ENCODE results near the gene SPAG8. TPM values are rescaled to one million over a fixed set of nuclear protein-coding genes. Genes with fewer than 3 reads are reported as not detected.

Gene SPAG8
- total RNA-seq, 1 donor from 2014 or later = 0.21 TPM

DNA sequence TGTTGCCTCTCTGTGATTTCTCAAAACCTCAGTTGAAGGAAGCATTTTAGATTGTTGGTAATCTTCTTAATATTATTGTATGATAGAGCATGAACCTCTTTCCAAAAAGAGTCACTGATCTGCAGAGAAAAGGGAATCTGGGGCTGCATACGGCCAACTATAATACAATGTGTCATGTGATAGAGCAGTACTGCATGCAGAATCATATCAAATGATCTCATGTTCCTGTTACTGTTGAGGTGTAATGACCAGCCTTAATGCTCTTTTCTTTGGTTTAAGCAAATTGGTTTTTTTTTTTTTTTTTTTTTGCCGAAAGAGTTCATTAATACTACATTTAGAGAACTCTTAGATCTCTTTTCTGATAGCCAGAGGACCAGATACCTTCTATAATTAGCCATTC is 45.1 kb downstream of the SPAG8 start:
- Mint-ChIP-seq H3K27me3 (no peaks in the 10 kb centered on the region), H3K27ac (no peak overlapping the region), H3K4me1 (no peaks in the 10 kb centered on the region), H3K4me3 (no peak overlapping the region), H3K9me3 (no peaks in the 10 kb centered on the region), H3K36me3 (ENCODE audit: low read depth) (peaks cover 8% of the 10 kb centered on the region)
- DNase-seq = no peak
- intact Hi-C loops (cut with micrococcal nuclease) = no loop called here

DNA sequence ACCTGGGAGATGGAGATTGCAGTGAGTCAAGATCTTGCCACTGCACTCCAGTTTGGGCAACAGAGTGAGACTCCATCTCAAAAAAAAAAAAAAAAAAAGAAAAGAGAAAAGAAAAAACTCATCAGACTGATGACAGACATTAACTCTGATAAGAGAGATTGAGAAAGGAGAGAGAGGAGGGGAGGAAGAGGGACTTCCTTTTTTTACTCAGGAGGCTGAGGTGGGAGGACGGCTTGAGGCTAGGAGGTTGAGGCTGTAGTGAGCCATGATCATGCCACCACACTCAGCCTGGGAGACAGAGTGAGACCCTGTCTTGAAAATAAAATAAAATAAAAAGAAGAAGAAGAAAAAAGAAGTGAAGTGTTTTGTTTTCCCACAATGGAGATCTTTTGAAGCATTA is 48.3 kb downstream of the SPAG8 start:
- H3K27me3 Mint-ChIP-seq = no peaks in the 10 kb centered on the region
- H3K9me3 Mint-ChIP-seq = no peaks in the 10 kb centered on the region
- H3K4me1 Mint-ChIP-seq = peaks cover 18% of the 10 kb centered on the region
- no peak overlapping the region for H3K27ac Mint-ChIP-seq
- H3K4me3 Mint-ChIP-seq = no peak overlapping the region
- intact Hi-C loops (cut with micrococcal nuclease) = no loop called here
- no peak for DNase-seq
- peaks cover 21% of the 10 kb centered on the region for H3K36me3 Mint-ChIP-seq (ENCODE audit: low read depth)

DNA sequence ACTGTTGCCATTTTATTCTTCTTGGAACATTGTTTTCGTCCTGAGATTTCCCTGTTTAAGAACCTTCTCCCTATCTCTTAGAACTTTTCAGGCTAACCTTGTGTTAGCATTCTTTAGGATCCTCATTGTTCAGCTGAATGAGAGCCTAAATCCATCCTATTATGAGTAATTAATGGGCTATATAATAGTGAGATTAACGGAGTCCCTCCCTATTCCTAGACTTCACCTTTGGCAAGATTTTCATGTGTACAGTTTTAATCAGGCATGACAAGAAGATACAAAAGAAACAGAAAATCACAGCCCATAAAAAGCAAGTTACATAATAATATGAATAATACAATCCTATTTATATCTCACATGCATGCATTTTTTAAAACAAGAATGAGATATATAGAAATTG is 48.9 kb downstream of the SPAG8 start:
- intact Hi-C loops (cut with micrococcal nuclease) = no loop called here
- H3K9me3 Mint-ChIP-seq = no peaks in the 10 kb centered on the region

DNA sequence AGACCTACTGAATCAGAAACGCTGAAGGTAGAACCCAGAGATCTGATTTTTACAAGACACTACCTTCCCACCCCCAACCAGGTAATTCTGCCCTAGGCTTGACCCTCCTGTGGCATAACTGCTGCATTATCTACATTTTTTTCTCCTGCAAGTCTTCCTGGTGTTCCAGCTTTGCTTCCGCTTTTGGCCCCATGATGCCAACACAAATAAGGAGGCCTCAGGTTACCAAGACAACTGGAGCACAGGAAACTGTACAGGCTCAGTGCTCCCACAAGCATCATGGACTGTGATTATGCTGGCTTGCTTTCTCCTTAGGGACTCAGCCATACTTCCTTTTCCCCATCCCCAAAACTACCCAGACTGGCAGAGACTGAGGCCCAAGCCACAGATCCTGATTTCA is 51.4 kb downstream of the SPAG8 start:
- Mint-ChIP-seq H3K4me3 (no peak overlapping the region), H3K9me3 (no peaks in the 10 kb centered on the region), H3K27ac (no peak overlapping the region), H3K4me1 (peaks cover 37% of the 10 kb centered on the region), H3K36me3 (ENCODE audit: low read depth) (peaks cover 26% of the 10 kb centered on the region), H3K27me3 (no peaks in the 10 kb centered on the region)
- intact Hi-C loops (cut with micrococcal nuclease) = no loop called here
- DNase-seq = no peak

More for the DNA sequence above, 48.9 kb downstream of the SPAG8 start:
- no peak overlapping the region for H3K27ac Mint-ChIP-seq
- no peaks in the 10 kb centered on the region for H3K27me3 Mint-ChIP-seq
- no peak overlapping the region for H3K4me3 Mint-ChIP-seq
- H3K4me1 Mint-ChIP-seq = peaks cover 22% of the 10 kb centered on the region
- H3K36me3 Mint-ChIP-seq (ENCODE audit: low read depth) = peaks cover 21% of the 10 kb centered on the region
- no peak for DNase-seq

DNA sequence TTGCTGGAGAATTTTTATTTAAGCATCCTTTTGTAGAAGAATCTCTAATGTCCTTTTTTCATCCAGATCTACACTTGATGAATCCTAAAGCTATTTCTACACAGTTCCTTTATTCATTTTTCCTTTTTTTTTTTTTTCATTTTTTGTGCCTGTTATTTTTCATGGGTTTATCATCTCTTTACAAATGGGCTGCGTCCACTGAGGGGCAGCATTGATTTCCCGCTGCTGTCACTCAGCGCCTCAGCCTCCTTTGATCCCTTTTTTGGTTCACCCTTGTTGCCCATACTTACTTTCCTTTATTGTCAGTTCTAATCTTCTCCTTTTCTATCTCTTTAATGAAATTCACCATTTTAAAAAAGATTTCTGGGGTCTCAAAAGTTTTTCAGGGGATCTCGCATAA is 52.3 kb downstream of the SPAG8 start:
- DNase-seq = no peak
- Mint-ChIP-seq H3K4me1 (peaks cover 37% of the 10 kb centered on the region), H3K27me3 (no peaks in the 10 kb centered on the region), H3K9me3 (no peaks in the 10 kb centered on the region), H3K36me3 (ENCODE audit: low read depth) (peaks cover 26% of the 10 kb centered on the region), H3K4me3 (no peak overlapping the region), H3K27ac (no peak overlapping the region)
- intact Hi-C loops (cut with micrococcal nuclease) = loop anchor here (5.0 kb wide), 1 partner anchor 38 kb away; no protein-coding TSS in a partner anchor

Other genes starting within 250 kb of the SPAG8 start
- 48.7 and 52.9 TPM in 2 replicates for gene TESK1, start 207.0 kb downstream of the SPAG8 start, total RNA-seq
- 8.1 and 9.0 TPM in 2 replicates for gene CD72, start 193.8 kb downstream of the SPAG8 start, total RNA-seq
- gene SIT1, start 161.3 kb downstream of the SPAG8 start, total RNA-seq = 80.4 and 81.8 TPM in 2 replicates
- 5,949 and 6,301 TPM in 2 replicates for gene RMRP, start 154.2 kb downstream of the SPAG8 start, total RNA-seq
- 20.8 and 21.8 TPM in 2 replicates for gene CCDC107, start 154.0 kb downstream of the SPAG8 start, total RNA-seq
- gene ARHGEF39, start 147.1 kb downstream of the SPAG8 start, total RNA-seq = 9.9 and 10.8 TPM in 2 replicates
- gene CA9, start 138.3 kb downstream of the SPAG8 start, total RNA-seq = 0.52 and 0.82 TPM in 2 replicates
- 3.6 and 3.8 TPM in 2 replicates for gene TPM2, start 122.3 kb downstream of the SPAG8 start, total RNA-seq
- 220 and 243 TPM in 2 replicates for gene TLN1, start 80.1 kb downstream of the SPAG8 start, total RNA-seq
- gene CREB3, start 79.6 kb downstream of the SPAG8 start, total RNA-seq = 27.0 and 27.6 TPM in 2 replicates
- gene GBA2, start 63.0 kb downstream of the SPAG8 start, total RNA-seq = 46.7 and 50.1 TPM in 2 replicates
- 16.3 and 16.7 TPM in 2 replicates for gene RGP1, start 63.0 kb downstream of the SPAG8 start, total RNA-seq
- 0.88 TPM in 1 of 2 replicates, not detected in the other for gene MSMP, start 58.0 kb downstream of the SPAG8 start, total RNA-seq
- gene NPR2, start 20.7 kb downstream of the SPAG8 start, total RNA-seq = 11.3 and 15.4 TPM in 2 replicates
- 42.3 and 42.5 TPM in 2 replicates for gene HINT2, start 2.8 kb upstream of the SPAG8 start, total RNA-seq
- gene FAM221B, start 16.5 kb upstream of the SPAG8 start, total RNA-seq = not detected in 2 replicates
- 2.0 and 2.3 TPM in 2 replicates for gene TMEM8B, start 17.0 kb upstream of the SPAG8 start, total RNA-seq
- gene OR13J1, start 58.1 kb upstream of the SPAG8 start, total RNA-seq = not detected in 2 replicates
- not detected in 2 replicates for gene HRCT1, start 93.9 kb upstream of the SPAG8 start, total RNA-seq
- not detected in 2 replicates for gene SPAAR, start 97.2 kb upstream of the SPAG8 start, total RNA-seq
- not detected in 2 replicates for gene OR2S2, start 145.9 kb upstream of the SPAG8 start, total RNA-seq
- 3.9 and 4.3 TPM in 2 replicates for gene RECK, start 224.7 kb upstream of the SPAG8 start, total RNA-seq

Data from activated CD4-positive, alpha-beta T cell treated with anti-CD3 and anti-CD28 coated beads, Interleukin-2, amount 10 ng/mL, durations not matched to agents 24 days and 14 days (primary cell).